ENCODE measurements around the gene ACAA1.

DNA sequence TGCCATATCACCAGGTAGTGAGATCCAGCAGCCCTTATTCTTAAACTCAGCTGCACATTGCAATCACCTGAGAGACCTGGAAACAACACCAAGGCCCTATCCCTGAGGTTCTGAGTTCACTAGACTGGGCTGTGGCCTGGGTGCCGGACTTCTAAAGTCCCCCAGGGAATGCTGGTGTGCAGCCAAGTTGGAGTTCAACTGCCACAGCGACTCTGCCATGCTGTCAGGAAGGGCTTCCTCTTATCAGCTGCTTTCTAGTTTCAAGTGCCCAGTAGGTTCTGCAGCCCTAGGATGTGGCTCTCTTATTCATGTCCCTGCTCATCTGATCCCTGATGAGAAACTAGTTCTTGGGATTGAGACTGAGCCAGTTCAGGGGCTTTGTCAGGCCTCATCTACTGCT, 47.8 kb downstream of the ACAA1 start:
- TF ChIP-seq, protein P1, sequence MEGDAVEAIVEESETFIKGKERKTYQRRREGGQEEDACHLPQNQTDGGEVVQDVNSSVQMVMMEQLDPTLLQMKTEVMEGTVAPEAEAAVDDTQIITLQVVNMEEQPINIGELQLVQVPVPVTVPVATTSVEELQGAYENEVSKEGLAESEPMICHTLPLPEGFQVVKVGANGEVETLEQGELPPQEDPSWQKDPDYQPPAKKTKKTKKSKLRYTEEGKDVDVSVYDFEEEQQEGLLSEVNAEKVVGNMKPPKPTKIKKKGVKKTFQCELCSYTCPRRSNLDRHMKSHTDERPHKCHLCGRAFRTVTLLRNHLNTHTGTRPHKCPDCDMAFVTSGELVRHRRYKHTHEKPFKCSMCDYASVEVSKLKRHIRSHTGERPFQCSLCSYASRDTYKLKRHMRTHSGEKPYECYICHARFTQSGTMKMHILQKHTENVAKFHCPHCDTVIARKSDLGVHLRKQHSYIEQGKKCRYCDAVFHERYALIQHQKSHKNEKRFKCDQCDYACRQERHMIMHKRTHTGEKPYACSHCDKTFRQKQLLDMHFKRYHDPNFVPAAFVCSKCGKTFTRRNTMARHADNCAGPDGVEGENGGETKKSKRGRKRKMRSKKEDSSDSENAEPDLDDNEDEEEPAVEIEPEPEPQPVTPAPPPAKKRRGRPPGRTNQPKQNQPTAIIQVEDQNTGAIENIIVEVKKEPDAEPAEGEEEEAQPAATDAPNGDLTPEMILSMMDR (IDR thresholded peaks at IDR 0.05), result no peak
- no peak for TF ChIP-seq POLR2A (IDR thresholded peaks at IDR 0.05)
